Stimulated activated CD4-positive, alpha-beta T cell treated with anti-CD3 and anti-CD28 coated beads, TNF-alpha, amount 100 ng/mL, for 4 hours (primary cell): ENCODE measurements around the gene HKDC1.
"Not testable (repeated sequence)": the region's sequence is repeated elsewhere in the genome, so short reads cannot be mapped to it uniquely, and the experiment has no call there.

Experiments used
- DNase-seq, 3 experiments: peaks; one replicate each; pipeline ENCODE4 v3.0.0-alpha.2; 2020; ENCODE audit warnings: low read depth in 3 of 3

The HKDC1 gene

DNA sequence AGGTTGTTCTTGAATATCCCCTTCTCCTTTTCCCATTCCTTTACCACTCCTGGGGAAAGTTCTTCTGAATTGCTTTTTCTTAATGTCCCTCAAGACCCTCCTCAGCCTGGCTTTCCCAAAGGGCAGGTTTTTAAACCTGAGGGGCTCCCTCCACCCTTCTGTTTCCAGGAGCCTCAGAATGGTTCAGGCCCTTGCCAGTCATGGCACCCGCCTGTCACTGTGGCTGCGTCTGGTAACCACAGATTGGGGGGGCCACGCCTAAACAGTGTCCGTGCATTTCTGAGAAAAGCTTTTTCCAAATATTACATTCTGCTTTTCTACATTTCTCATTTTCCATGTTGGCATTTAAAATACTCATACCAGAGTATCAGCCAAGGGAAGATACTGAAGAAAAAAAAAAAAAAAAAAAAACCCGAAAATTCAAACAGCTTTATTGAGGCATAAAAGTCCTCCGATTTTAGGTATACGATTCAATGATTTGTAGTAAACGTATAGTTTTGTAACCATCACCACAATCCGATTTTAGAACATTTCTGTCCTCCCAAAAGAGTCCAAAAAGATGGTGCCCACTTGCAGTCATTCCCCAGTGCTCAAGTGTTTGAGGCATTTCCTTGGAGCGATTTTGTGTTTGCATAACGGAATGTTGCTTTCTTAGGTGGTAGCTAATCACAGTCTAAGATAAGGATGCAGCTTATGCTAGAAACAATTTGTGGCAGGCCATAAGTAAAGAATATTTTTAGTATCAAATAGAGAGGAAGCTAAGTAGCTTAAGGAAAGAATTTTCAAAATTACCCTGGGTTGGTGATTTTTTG, 22.1 kb downstream of the HKDC1 start:
- no peak for DNase-seq

DNA sequence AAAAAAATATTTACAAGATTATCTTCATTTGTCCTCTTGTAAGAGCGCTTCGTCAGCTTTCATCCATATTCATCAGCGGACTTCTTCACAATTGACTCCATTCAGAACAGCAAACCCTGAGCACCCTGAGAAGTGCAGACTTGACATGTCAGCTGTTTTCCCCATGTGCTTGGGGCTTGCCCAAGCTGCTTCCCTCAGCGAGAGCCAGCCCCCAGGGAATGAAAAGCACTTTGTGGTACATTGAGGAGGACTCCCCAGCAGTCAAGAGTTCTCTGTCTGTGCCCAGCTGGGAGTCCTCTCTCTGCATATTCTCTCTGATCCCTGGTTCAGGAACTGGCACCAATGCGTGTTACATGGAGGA, 22.7 kb downstream of the HKDC1 start:
- DNase-seq: no peak

- DNase-seq: no peak
Measured at GRCh38 chr10:69243817-69244216, 23.7 kb downstream of the HKDC1 start.

DNA sequence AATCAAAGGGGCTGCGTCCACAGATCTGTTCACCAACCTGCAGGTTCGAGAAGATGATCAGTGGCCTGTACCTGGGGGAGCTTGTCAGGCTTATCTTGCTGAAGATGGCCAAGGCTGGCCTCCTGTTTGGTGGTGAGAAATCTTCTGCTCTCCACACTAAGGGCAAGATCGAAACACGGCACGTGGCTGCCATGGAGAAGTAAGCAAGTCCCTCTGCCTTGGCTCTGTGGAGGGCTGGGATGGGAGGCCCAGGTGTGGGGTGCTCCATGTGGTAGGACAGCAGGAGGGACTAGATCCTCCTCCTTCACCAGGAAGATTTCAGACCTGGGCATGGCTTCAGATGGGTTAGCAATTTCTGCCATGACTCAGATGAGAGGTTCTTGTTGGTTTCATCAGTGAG, 25.9 kb downstream of the HKDC1 start:
- no peak for DNase-seq

DNA sequence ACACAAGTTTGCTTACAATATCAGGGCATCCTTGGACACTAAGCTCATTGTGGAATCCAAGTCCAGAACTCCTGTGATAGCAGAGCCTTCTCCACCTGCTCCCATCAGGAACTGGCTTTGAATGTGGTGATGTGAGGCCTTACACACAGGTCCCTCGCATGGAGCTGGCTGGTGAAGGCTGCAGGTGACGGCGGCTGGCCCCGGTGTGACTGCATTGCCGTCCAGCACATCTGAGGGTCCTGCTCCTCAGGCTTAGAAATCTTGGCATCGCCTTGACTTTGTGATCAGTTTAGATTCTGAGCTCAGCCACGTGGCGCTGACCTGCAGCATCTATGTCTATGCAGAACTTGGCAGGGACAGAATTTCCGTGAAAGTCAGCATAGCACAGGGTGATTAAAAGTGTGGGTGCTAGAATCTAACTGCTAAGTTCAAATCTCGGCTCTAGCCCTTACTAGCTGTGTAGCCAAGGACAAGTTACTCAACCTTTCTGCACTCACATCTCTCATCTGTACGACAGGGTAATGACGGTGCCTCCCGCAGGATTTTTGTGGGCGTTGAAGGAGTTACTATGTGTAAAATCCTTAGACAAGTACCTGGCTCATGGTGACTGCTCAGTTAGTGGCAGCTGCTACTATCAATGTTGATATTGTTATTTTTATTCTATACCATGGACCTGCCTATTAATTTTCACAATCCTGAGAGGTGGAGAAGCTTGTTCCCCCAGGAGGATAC, 26.6 kb downstream of the HKDC1 start:
- DNase-seq: no peak

DNA sequence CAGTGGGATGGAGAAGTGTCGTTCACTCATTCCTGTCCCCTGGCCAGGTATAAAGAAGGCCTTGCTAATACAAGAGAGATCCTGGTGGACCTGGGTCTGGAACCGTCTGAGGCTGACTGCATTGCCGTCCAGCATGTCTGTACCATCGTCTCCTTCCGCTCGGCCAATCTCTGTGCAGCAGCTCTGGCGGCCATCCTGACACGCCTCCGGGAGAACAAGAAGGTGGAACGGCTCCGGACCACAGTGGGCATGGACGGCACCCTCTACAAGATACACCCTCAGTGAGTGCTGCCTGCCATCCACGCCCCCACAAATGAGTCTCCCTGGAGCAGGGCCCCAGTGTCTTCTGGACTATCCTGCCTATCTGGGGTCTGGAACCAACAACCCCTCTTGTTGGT, 27.2 kb downstream of the HKDC1 start:
- DNase-seq: no peak

DNA sequence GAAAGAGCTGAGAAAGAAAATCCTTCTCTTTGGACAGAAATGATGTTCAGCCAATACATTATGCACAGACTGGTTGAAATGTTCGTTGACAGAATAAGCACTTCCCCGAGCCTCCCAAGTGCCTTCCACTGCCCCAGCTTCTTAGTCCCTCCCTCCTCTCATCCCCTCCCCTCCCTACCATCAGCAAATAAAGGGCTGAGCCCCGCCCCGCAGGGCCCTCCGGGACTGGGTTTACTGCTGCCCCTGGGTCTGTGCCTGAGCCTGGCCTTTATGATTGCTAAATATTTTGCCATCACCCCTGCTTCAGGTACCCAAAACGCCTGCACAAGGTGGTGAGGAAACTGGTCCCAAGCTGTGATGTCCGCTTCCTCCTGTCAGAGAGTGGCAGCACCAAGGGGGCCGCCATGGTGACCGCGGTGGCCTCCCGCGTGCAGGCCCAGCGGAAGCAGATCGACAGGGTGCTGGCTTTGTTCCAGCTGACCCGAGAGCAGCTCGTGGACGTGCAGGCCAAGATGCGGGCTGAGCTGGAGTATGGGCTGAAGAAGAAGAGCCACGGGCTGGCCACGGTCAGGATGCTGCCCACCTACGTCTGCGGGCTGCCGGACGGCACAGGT, 28.1 kb downstream of the HKDC1 start:
- no peak for DNase-seq

- no peak for DNase-seq
Measured at GRCh38 chr10:69250041-69250440, 29.9 kb downstream of the HKDC1 start.

- not testable (repeated sequence) for DNase-seq
Measured at GRCh38 chr10:69251417-69251816, 31.3 kb downstream of the HKDC1 start.

DNA sequence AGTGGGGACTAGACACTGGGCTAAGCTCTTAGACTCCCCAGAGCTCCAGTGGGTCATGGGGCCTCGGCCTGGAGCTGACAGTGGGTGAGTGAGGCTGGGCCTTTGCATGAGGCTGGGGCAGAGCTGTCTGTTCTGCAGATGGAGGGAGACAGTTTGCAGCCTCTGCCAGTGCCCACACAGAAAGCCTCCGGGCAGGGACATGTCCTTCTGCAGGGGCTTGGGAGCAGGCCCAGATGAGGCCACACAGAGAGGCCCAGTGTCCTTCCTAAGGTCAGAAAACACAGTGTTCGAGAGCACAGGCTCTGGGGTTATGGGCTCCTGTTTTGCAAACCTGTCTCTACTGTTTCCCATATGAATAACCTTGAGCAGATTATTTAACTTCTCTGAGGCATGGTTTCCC, 33.0 kb downstream of the HKDC1 start:
- DNase-seq: no peak

DNA sequence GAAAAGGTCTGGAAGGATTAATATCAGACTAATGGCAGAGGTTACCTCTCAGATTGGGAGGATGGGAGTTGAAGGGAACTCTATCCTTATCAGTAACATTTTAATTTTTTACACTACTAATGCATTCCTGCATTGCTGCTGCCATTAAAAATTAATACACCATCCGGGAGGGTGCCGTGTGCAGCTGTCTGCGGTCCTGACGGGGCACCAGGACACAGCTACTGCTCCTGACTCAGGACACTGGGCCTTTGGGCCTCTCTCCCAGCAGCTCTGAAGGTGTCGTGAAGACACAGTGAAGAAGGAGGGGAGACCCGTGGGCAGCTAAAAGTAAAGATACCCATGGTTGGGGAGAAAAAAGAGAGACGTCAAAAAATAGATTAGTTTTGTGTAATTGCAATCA, 34.7 kb downstream of the HKDC1 start:
- DNase-seq: no peak

- DNase-seq: no peak
Measured at GRCh38 chr10:69259547-69260243, 39.6 kb downstream of the HKDC1 start.

GRCh38 chr10:69261184-69261583, 41.1 kb downstream of the HKDC1 start:
- no peak for DNase-seq

GRCh38 chr10:69262292-69262751, 42.2 kb downstream of the HKDC1 start:
- DNase-seq: no peak

GRCh38 chr10:69265521-69265920, 45.4 kb downstream of the HKDC1 start:
- no peak for DNase-seq

DNA sequence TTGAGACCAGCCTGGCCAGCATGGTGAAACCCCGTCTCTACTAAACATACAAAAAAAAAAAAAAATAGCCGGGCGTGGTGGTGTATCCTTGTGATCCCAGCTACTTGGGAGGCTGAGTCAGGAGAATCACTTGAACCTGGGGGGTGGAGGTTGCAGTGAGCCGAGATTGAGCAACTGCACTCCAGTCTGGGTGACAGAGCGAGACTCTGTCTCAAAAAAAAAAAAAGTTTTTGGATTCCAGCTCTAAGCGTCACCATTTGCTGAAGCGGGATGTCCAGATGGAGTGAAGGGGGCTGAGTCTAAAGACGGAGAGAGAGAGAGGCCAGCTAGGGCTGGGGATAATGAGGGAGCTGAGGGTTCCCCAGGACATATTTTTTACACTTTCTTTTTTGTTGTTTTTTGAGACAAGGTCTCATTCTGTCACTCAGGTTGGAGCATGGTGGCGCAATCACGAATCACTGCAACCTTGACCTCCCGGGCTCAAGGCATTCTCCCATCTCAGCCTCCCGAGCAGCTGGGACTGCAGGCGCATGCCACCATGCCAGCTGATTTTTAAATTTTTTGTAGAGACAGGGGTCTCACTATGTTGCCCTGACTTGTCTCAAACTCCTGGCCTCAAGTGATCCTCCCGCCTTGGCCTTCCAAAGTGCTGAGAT, 48.8 kb downstream of the HKDC1 start:
- no peak for DNase-seq

DNA sequence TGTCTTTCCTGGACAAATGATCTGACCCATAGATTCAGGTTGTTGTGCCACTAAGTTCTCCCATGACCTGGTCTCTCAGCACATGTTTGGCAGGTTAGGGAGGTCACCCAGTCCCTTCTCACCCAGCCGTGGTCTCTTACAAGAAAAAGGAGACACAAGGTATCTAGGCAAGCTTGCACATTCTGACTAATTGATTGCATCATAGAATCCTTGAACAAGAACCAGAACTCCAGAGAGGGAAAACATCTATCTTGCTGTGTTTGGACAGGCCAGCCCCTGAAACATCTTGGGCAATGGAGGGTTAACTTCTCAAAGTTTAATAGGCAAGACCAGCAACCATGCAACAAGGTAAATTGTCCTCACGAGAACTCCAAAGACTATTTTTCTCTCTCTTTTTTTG, 49.6 kb downstream of the HKDC1 start:
- DNase-seq: no peak

DNA sequence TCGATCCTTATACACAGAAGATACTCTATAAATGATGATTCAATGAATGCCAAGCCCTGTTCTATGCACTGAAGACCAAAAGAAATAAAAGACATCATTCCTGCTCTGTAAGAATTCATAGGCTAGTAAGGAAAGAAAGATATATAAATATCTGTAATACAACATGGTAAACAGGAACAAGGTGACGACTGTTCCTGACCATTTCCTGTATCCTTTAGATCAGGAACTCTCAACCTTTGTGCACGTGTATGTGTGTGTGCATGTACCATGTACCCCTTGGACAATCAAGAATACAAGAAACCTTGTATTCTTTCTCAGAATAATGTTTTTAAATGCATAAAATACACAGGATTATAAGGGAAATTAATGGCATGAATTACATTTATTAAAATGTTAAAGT, 50.9 kb downstream of the HKDC1 start:
- no peak for DNase-seq

DNA sequence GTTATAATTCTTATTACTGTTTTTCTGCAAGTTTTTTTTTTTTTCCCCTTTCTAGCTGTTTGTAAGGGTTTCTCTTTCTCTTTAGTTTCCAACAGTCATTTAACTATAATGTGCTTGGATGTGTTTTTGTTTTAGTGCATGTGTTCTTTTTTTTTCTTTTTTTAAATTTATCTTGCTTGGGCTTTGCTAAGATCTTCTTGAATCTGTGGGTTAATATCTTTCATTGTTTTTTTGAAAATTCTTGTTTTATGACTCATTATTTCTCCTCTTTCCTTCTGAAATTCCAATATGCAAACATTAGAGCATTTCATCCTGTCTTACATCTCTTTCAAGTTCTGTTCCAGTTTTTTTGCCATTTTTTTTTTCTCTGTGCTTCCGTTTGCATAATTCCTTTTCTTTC, 52.5 kb downstream of the HKDC1 start:
- no peak for DNase-seq

DNA sequence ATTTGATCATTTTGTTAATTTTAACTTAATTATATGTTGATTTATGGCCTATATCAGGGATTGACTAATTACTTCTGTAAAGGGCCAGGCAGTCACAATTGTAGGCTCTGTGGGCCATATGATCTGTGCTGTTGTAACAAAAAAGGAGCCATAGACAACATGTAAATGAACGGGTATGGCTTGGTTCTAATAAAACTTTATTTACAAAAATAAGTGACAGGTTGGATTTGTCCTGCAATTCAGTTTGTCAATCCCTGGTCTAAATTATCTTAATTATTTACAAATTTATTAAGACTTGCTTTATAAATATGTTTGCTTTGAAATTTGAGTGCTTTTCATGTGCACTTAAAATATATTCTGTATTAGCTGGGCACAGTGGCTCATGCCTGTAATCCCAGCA, 55.3 kb downstream of the HKDC1 start:
- DNase-seq: no peak

GRCh38 chr10:69276503-69276902, 56.4 kb downstream of the HKDC1 start:
- no peak for DNase-seq

GRCh38 chr10:69278446-69278963, 58.4 kb downstream of the HKDC1 start, which contains the start of gene HK1:
Gene HK1 (plus strand): TSS chr10:69278496.
- no peak for DNase-seq
